Upper lobe of left lung (tissue), 4 donors: ENCODE data around the gene GRID1.

Experiments
- CTCF ChIP-seq, 6 experiments: fragments of 450-650 bp in 4 of 6; fragments of 200-600 bp in 2 of 6; sonication (generic) in 2 of 6; IDR thresholded peaks; one replicate each; pipeline ENCODE4 v1.5.1; 2016 to 2019; ENCODE audit warnings: antibody characterized with exemption in 6 of 6
- EP300 ChIP-seq, 4 donors: sonication (generic); formaldehyde crosslinking; IDR thresholded peaks; one replicate each; pipeline ENCODE4 v1.5.1; 2017; ENCODE audit warnings: antibody characterized with exemption in 4 of 4, control low read depth in 2 of 4
- POLR2A ChIP-seq, 4 donors: fragments of 450-650 bp; IDR thresholded peaks; one replicate each; pipeline ENCODE4 v1.5.1; 2016 to 2017; ENCODE audit warnings: antibody characterized with exemption in 4 of 4, mild to moderate bottlenecking in 2 of 4
- POLR2AphosphoS5 ChIP-seq, 2 donors: sonication (generic); formaldehyde crosslinking; IDR thresholded peaks; one replicate each; pipeline ENCODE4 v1.5.1; 2017; ENCODE audit warnings: antibody characterized with exemption in 2 of 2

- no peak for TF ChIP-seq CTCF (IDR thresholded peaks at IDR 0.05)
- no peak for TF ChIP-seq EP300 (IDR thresholded peaks at IDR 0.05)
- TF ChIP-seq POLR2A (IDR thresholded peaks at IDR 0.05), result no peak
- TF ChIP-seq POLR2AphosphoS5 (IDR thresholded peaks at IDR 0.05), result no peak
These were observed 770.2 kb downstream of the GRID1 start for GRCh38 chr10:85596389-85596788.
